HepG2 (cell line): Measurements from ENCODE around the gene DUS2. TPM values are rescaled to one million over a fixed set of nuclear protein-coding genes. Genes with fewer than 3 reads are reported as not detected.

Experiments used
- ARID2 ChIP-seq: sonication (generic); formaldehyde crosslinking; IDR thresholded peaks from 2 replicates; pipeline ENCODE4 v1.8.1; 2022; ENCODE audit warnings: mild to moderate bottlenecking, missing genetic modification reagents, borderline replicate concordance
- CHD4 ChIP-seq: fragments of 200-600 bp; sonication (generic); IDR thresholded peaks from 2 replicates; pipeline ENCODE4 v1.7.0; 2017; ENCODE audit warnings: mild to moderate bottlenecking, low read length, borderline replicate concordance
- GMEB2 ChIP-seq: IDR thresholded peaks from 2 replicates; pipeline ENCODE4 v1.6.1; 2016; ENCODE audit warnings: missing biosample characterization, missing genetic modification reagents, low read depth
- KDM3A ChIP-seq: IDR thresholded peaks from 2 replicates; pipeline ENCODE4 v1.6.1; 2018; ENCODE audit warnings: low read depth, missing compliant biosample characterization
- NAIF1 ChIP-seq: sonication (generic); formaldehyde crosslinking; IDR thresholded peaks from 2 replicates; pipeline ENCODE4 v1.5.0; 2020; ENCODE audit warnings: mild to moderate bottlenecking, missing genetic modification reagents, borderline replicate concordance
- NKX3-1 ChIP-seq: sonication (generic); formaldehyde crosslinking; IDR thresholded peaks from 2 replicates; pipeline ENCODE4 v1.5.0; 2020; ENCODE audit warnings: missing genetic modification reagents
- ONECUT2 ChIP-seq: sonication (generic); formaldehyde crosslinking; IDR thresholded peaks from 2 replicates; pipeline ENCODE4 v1.4.0; 2020; ENCODE audit warnings: missing genetic modification reagents
- PRDM4 ChIP-seq: sonication (generic); formaldehyde crosslinking; IDR thresholded peaks from 2 replicates; pipeline ENCODE4 v1.9.0; 2021; ENCODE audit warnings: missing genetic modification reagents, borderline replicate concordance
- RBM39 ChIP-seq: fragments of 200-400 bp; formaldehyde crosslinking; IDR thresholded peaks from one replicate; pipeline ENCODE4 v1.6.1; 2018; ENCODE audit warnings: antibody characterized with exemption, mild to moderate bottlenecking, low read depth, low read length; ENCODE audit not compliant: poor library complexity, severe bottlenecking
- SKIL ChIP-seq: sonication (generic); formaldehyde crosslinking; IDR thresholded peaks from 2 replicates; pipeline ENCODE4 v1.8.0; 2022; ENCODE audit warnings: missing genetic modification reagents, mild to moderate bottlenecking, moderate library complexity, borderline replicate concordance
- YY1 ChIP-seq: IDR thresholded peaks from 2 replicates; pipeline ENCODE4 v1.6.1; 2011; ENCODE audit warnings: low read length, low read depth, moderate library complexity, mild to moderate bottlenecking; ENCODE audit not compliant: insufficient read depth, insufficient replicate concordance
- ZBTB7B ChIP-seq: sonication (generic); formaldehyde crosslinking; IDR thresholded peaks from 2 replicates; pipeline ENCODE4 v1.4.0; 2020; ENCODE audit warnings: missing genetic modification reagents
- ZFAT ChIP-seq: sonication (generic); formaldehyde crosslinking; conservative IDR thresholded peaks from 2 replicates; pipeline ENCODE4 v1.8.1; 2023; ENCODE audit warnings: missing genetic modification reagents, inconsistent platforms
- ZNF142 ChIP-seq: sonication (generic); formaldehyde crosslinking; IDR thresholded peaks from 2 replicates; pipeline ENCODE4 v1.4.0; 2020; ENCODE audit warnings: missing genetic modification reagents
- ZNF234 ChIP-seq: sonication (generic); formaldehyde crosslinking; conservative IDR thresholded peaks from 2 replicates; pipeline ENCODE4 v1.5.1; 2020; ENCODE audit warnings: mild to moderate bottlenecking, missing genetic modification reagents
- ZNF367 ChIP-seq: sonication (generic); formaldehyde crosslinking; IDR thresholded peaks from 2 replicates; pipeline ENCODE4 v1.4.0; 2020; ENCODE audit warnings: missing genetic modification reagents, borderline replicate concordance
- polyA plus RNA-seq, 8 experiments: library from polyadenylated mRNA; depleted of rRNA in 3 of 8; stranded (reverse) in 7 of 8; unstranded in 1 of 8; fragments of >200 nt; fragmentation: Illumina TruSeq in 4 of 8; extraction: Trizol in 4 of 8; gene quantifications; 2 replicates each; pipeline versions ENCODE4 v1.2.1 to v1.2.3, GENCODE V29; 2011 to 2016; ENCODE audit warnings: low read depth in 4 of 8, missing spikeins in 1 of 8, mixed read lengths in 1 of 8; ENCODE audit not compliant: insufficient read depth in 1 of 8
- total RNA-seq, 5 experiments: library from RNA; depleted of rRNA; stranded (reverse); fragments of >200 nt; fragmentation: Illumina TruSeq; extraction: Trizol; gene quantifications; 2 replicates each; pipeline ENCODE4 v1.2.3, GENCODE V29; 2016; ENCODE audit warnings: low read depth in 1 of 5

Gene DUS2
- total and polyA plus RNA-seq, 2 of the 13 experiments (the other 11 are each of a cell fraction or from before 2014, with no cell fraction given) = 17.8 to 25.1 TPM

GRCh38 chr16:68085259-68086071 lies 62.4 kb downstream of the DUS2 start, which contains the start of gene NFATC3 (continued):
- no peak for TF ChIP-seq SKIL (CRISPR knock-in tag)
- no peak for TF ChIP-seq ONECUT2 (CRISPR knock-in tag)
- no peak for TF ChIP-seq ZFAT (CRISPR knock-in tag)
- no peak for TF ChIP-seq ZBTB7B
- 0 out of 2 replicates have a peak, but pooled peaks have one; percentile 52 for TF ChIP-seq ARID2
- peak; percentile 82; the same call in 1 of the 2 replicates for TF ChIP-seq ZNF234
- no peak for TF ChIP-seq PRDM4 (CRISPR knock-in tag)
- TF ChIP-seq KDM3A = no peak
- no peak; the same call in 1 of the 2 replicates for TF ChIP-seq NKX3-1 (CRISPR knock-in tag)
- no peak for TF ChIP-seq ZNF142 (CRISPR knock-in tag)
- TF ChIP-seq ZNF367 = no peak
- no peak for TF ChIP-seq GMEB2 (CRISPR knock-in tag)
- no peak for TF ChIP-seq NAIF1 (CRISPR knock-in tag)
- TF ChIP-seq CHD4 = no peak
- TF ChIP-seq YY1 = peak; percentile 38
- no peak for TF ChIP-seq RBM39
